ENCODE measurements around the gene CFHR3. TPM values are rescaled to one million over a fixed set of nuclear protein-coding genes. Genes with fewer than 3 reads are reported as not detected.
"Not testable (repeated sequence)": the region's sequence is repeated elsewhere in the genome, so short reads cannot be mapped to it uniquely, and the experiment has no call there.

CFHR3 gene
- total RNA-seq, 2 experiments from 2014 or later = not detected

DNA sequence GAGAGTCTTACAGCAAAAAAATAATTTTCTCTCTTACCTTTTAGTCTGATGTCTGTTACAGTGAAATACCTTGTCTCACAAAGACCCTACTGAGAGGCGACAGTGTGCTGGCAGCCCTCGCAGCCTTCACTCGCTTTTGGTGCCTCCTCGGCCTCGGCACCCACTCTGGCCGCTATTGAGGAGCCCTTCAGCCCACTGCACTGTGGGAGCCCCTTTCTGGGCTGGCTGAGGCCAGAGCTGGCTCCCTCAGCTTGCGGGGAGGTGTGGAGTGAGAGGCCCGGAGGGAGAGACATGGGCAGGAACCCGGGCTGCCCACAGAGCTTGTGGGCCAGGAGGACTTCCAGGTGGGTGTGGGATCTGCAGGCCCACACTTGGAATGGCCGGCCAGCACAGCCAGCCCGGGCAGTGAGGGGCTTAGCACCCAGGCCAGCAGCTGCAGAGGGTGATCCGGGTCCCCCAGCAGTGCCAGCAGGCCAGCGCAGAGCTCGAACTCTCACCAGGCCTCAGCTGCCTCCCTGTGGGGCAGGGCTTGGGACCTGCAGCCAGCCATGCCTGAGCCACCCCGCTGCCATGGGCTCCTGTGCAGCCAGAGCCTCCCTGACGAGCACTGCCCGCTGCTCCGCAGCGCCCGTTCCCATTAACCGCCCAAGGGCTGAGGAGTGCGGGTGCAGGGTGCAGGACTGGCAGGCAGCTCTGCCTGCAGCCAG is 34.0 kb downstream of the CFHR3 start:
- TF ChIP-seq, protein P1, sequence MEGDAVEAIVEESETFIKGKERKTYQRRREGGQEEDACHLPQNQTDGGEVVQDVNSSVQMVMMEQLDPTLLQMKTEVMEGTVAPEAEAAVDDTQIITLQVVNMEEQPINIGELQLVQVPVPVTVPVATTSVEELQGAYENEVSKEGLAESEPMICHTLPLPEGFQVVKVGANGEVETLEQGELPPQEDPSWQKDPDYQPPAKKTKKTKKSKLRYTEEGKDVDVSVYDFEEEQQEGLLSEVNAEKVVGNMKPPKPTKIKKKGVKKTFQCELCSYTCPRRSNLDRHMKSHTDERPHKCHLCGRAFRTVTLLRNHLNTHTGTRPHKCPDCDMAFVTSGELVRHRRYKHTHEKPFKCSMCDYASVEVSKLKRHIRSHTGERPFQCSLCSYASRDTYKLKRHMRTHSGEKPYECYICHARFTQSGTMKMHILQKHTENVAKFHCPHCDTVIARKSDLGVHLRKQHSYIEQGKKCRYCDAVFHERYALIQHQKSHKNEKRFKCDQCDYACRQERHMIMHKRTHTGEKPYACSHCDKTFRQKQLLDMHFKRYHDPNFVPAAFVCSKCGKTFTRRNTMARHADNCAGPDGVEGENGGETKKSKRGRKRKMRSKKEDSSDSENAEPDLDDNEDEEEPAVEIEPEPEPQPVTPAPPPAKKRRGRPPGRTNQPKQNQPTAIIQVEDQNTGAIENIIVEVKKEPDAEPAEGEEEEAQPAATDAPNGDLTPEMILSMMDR (IDR thresholded peaks at IDR 0.05) = no peak
- H3K36me3 Mint-ChIP-seq (ENCODE audit: low read depth) = no peaks in the 10 kb centered on the region
- no peak overlapping the region for H3K27ac Mint-ChIP-seq
- DNase-seq (no peak), ATAC-seq (no peak)
- no peak overlapping the region for H3K4me3 Mint-ChIP-seq
- no peaks in the 10 kb centered on the region for H3K27me3 Mint-ChIP-seq
- CTCF ChIA-PET = no interaction called here
- no peaks in the 10 kb centered on the region for H3K4me1 Mint-ChIP-seq (ENCODE audit: low read depth)
- no peaks in the 10 kb centered on the region for H3K9me3 Mint-ChIP-seq
- POLR2A ChIA-PET = no interaction called here
- intact Hi-C loops (cut with micrococcal nuclease) = no loop called here

DNA sequence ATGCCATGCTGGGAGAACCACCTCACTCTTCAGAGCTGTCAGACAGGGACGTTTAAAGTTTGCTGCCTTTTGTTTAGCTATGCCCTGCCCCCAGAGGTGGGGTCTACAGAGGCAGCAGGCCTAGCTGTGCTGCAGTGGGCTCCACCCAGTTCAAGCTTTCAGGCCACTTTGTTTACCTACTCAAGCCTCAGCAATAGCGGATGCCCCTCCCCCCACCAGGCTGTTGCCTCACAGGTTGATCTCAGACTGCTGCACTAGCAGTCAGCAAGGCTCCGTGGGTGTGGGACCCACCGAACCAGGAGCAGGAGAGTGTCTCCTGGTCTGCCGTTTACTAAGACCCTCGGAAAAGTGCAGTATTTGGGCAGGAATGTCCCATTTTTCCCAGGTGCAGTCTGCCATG is 42.8 kb downstream of the CFHR3 start:
- H3K4me1 Mint-ChIP-seq (ENCODE audit: low read depth); H3K36me3 Mint-ChIP-seq (ENCODE audit: low read depth); H3K27ac Mint-ChIP-seq; H3K4me3 Mint-ChIP-seq; ATAC-seq; CTCF ChIA-PET; POLR2A ChIA-PET; H3K27me3 Mint-ChIP-seq; H3K9me3 Mint-ChIP-seq; intact Hi-C loops (cut with micrococcal nuclease); DNase-seq: not testable (repeated sequence)

DNA sequence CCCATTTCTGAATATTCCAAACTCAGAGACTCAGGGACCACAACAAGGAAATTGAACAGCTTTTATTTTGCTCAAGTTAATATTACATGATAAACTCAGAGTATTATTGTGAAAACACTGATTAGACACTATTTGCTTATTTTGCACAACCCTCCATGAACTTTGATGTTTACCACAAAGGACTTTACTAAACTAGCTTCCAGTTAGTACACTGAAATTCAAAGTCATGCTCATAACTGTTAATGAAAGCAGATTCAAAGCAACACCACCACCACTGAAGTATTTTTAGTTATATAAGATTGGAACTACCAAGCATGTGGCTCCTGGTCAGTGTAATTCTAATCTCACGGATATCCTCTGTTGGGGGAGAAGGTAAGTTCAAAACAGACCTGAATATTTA is 44.9 kb downstream of the CFHR3 start, which contains the start of gene CFHR1:
TSS of gene CFHR1 (plus strand) at position 201 of the 400 bp plus-strand sequence. CDS start at position 315, 114 bp downstream.
- intact Hi-C loops (cut with micrococcal nuclease) = not testable (repeated sequence)

DNA sequence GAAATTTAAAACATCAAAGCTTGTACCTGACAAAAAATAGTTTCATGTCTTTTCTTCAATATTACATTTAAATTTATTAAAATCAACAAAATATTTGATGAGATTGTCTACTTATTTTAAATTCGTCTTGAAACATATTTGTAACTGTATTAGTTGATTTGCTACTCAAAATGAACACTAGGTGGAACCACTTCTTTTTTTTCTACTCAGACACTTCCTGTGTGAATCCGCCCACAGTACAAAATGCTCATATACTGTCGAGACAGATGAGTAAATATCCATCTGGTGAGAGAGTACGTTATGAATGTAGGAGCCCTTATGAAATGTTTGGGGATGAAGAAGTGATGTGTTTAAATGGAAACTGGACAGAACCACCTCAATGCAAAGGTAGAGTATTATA is 53.2 kb downstream of the CFHR3 start:
- H3K27me3 Mint-ChIP-seq; H3K4me3 Mint-ChIP-seq; H3K9me3 Mint-ChIP-seq; intact Hi-C loops (cut with micrococcal nuclease); H3K4me1 Mint-ChIP-seq (ENCODE audit: low read depth); DNase-seq; CTCF ChIA-PET; POLR2A ChIA-PET; H3K27ac Mint-ChIP-seq; H3K36me3 Mint-ChIP-seq (ENCODE audit: low read depth): not testable (repeated sequence)
- TF ChIP-seq, protein P1 (IDR thresholded peaks at IDR 0.05) = peak; percentile 21
- peak; percentile 68 for ATAC-seq

More for the DNA sequence above, 44.9 kb downstream of the CFHR3 start, which contains the start of gene CFHR1:
- H3K4me3 Mint-ChIP-seq; H3K9me3 Mint-ChIP-seq; H3K27ac Mint-ChIP-seq; POLR2A ChIA-PET; H3K4me1 Mint-ChIP-seq (ENCODE audit: low read depth); ATAC-seq; H3K27me3 Mint-ChIP-seq; DNase-seq; H3K36me3 Mint-ChIP-seq (ENCODE audit: low read depth); CTCF ChIA-PET: not testable (repeated sequence)

Other genes starting within 250 kb of the CFHR3 start
- gene KCNT2, start 166.4 kb upstream of the CFHR3 start, total RNA-seq = not detected
- gene CFH, start 122.8 kb upstream of the CFHR3 start, total RNA-seq = under 1 TPM; 0.38 to 0.68 TPM
- not detected for gene CFHR1, start 44.9 kb downstream of the CFHR3 start, total RNA-seq
- gene CFHR4, start 113.2 kb downstream of the CFHR3 start, total RNA-seq = not detected
- gene CFHR2, start 168.9 kb downstream of the CFHR3 start, total RNA-seq = not detected
- gene CFHR5, start 202.7 kb downstream of the CFHR3 start, total RNA-seq = not detected